Measurements from ENCODE around the gene TNIP1.

DNA sequence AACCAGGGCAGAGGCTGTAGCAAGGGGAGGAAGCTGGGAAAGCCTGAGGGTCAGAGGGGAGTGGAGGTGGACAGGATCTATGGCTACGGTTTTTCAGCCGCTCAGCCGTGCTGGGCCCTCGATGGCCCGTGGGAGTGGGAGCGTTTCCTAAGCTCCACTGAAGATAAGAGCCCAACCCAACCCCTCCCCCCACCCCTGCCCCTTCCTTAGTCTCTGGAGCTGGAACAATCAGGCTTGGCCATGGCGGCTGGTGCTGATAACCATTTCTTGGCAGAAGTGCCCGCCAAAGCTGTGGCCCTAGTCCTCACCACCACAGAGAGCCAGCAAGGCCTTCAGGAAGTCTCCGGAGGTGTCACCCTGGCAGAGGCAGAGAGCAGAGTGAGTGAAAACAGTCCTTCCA, 20.3 kb upstream of the TNIP1 start:
- TF ChIP-seq, protein P1, sequence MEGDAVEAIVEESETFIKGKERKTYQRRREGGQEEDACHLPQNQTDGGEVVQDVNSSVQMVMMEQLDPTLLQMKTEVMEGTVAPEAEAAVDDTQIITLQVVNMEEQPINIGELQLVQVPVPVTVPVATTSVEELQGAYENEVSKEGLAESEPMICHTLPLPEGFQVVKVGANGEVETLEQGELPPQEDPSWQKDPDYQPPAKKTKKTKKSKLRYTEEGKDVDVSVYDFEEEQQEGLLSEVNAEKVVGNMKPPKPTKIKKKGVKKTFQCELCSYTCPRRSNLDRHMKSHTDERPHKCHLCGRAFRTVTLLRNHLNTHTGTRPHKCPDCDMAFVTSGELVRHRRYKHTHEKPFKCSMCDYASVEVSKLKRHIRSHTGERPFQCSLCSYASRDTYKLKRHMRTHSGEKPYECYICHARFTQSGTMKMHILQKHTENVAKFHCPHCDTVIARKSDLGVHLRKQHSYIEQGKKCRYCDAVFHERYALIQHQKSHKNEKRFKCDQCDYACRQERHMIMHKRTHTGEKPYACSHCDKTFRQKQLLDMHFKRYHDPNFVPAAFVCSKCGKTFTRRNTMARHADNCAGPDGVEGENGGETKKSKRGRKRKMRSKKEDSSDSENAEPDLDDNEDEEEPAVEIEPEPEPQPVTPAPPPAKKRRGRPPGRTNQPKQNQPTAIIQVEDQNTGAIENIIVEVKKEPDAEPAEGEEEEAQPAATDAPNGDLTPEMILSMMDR (IDR thresholded peaks at IDR 0.05) = no peak
- no peak for TF ChIP-seq POLR2A (IDR thresholded peaks at IDR 0.05)

Data from testis (tissue), 2 donors.